HS-5 (cell line): ENCODE data around the gene WDR62.

Source experiments
- DNase-seq: peaks from one replicate; pipeline ENCODE4 v3.0.0-alpha.2; 2012; ENCODE audit warnings: low read depth

WDR62 gene

DNA sequence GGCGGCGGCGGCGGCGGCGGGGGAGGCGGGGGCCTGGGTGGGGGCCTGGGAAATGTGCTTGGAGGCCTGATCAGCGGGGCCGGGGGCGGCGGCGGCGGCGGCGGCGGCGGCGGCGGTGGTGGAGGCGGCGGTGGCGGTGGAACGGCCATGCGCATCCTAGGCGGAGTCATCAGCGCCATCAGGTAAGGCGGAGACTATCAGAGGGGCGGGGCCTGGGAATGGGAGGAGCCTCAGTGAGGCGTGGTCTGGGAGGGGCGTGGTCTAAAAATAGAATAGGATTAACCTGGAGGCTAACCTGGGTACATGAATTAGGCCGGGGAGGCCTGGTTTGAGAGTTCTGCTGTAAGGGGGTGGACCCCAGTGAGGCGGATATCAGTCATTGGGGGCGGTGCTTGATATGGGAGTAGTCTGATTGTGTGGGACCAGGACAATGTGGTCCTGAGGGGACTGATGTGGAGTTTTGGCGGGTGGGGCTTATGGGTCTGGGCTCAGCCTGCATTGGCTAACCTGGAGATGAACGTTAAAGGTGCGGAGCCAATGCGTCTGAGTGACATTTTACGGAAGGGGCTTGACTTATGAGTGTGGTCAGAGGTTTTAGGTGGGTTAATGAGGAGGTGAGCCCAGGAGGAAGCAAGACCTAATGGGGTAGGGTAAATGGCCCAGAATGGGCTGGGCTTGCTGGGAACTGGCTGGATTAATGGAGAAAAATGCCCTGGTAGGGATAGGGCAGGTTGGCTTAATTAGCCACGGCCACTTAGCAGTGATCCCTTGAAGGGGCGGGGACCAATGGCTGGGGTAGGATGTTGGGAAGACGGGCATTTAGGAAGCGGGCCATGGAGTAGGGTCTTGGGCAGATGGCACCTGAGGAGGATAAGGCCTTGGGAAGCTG lies 86.6 kb downstream of the WDR62 start:
- DNase-seq, result peak; percentile 60

DNA sequence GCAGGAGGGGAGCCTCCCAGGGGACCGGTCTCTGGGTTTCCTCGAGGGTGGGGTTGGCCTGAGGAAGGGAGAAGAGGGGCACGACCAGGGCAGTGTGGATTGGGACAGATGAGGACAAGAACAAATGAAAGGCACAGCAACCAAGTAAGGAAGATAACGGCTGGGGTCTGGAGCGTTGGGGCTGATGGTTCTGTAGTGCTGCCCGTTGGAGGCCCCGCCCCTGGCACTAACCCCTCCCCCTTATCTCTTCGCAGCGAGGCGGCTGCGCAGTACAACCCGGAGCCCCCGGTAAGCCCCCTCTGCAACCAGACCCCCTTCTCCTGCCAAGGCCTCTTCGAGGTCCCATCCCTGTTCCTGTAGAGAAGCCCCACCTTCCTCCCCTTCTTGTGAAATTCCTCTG lies 87.3 kb downstream of the WDR62 start:
- no peak for DNase-seq

DNA sequence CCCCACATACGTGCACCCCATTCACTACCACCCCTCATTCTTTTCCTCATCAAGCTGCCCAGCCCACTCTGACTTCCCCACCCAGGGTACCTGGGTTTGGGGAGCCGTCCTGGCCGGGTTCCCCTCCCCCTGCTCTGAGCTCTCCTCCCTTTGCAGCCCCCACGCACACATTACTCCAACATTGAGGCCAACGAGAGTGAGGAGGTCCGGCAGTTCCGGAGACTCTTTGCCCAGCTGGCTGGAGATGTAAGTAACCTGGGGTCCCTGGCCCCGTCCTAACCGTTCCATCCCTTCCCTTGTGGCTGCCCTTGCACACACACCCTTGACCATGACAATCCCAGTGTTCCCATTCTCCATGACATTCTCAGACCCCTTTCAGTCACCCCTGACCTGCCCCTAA lies 87.8 kb downstream of the WDR62 start:
- no peak for DNase-seq

DNA sequence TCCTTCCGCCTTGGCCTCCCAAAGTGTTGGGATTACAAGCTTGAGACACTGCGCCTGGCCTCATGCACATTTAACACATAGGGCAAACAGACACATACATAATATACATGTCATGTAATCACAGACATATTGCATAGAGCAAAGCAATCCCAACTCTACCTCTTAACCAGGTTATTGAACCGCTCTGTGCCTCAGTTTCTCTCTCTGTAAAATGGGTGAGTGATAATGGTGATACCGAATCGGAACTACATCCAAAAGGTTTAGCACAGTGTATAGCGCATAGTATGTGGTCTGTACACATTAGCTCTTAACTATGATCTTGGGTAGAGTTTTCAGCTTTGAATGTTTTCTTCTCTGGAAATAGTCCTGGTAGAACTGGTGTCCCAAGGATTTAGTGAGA lies 89.9 kb downstream of the WDR62 start:
- no peak for DNase-seq

DNA sequence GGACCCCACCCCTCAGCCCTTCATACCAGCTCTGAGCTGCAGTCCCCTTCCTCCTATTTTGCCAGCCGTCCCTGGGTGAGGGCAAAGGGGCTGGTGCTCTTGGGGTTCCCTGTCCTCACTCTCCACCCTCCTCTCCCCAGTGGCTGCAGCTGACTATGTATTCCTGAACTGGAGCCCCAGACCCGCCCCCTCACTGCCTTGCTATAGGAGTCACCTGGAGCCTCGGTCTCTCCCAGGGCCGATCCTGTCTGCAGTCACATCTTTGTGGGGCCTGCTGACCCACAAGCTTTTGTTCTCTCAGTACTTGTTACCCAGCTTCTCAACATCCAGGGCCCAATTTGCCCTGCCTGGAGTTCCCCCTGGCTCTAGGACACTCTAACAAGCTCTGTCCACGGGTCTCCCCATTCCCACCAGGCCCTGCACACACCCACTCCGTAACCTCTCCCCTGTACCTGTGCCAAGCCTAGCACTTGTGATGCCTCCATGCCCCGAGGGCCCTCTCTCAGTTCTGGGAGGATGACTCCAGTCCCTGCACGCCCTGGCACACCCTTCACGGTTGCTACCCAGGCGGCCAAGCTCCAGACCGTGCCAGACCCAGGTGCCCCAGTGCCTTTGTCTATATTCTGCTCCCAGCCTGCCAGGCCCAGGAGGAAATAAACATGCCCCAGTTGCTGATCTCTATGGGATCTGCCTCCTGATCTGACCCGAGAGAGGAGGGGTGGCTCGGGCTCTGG lies 95.1 kb downstream of the WDR62 start:
- DNase-seq, result no peak

DNA sequence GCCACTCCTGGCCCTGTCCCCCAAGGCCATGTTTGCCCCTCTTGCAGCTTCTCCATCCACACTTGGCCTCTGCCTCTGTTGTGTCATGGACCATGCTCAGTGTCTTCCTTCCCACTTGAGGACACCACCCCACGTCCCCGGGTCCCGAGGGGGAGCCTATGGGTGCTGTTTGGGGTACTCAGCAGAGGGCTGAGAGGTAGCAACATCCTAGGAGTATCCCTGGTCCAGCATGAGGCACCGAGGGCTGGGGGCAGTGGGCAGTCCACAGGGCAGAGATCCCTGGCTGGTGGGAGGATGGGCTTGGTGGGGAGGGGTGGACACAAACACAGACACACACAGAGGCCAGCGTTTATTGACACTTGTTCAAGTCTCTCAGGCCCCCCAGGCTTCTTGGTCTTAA lies 95.9 kb downstream of the WDR62 start:
- no peak for DNase-seq

DNA sequence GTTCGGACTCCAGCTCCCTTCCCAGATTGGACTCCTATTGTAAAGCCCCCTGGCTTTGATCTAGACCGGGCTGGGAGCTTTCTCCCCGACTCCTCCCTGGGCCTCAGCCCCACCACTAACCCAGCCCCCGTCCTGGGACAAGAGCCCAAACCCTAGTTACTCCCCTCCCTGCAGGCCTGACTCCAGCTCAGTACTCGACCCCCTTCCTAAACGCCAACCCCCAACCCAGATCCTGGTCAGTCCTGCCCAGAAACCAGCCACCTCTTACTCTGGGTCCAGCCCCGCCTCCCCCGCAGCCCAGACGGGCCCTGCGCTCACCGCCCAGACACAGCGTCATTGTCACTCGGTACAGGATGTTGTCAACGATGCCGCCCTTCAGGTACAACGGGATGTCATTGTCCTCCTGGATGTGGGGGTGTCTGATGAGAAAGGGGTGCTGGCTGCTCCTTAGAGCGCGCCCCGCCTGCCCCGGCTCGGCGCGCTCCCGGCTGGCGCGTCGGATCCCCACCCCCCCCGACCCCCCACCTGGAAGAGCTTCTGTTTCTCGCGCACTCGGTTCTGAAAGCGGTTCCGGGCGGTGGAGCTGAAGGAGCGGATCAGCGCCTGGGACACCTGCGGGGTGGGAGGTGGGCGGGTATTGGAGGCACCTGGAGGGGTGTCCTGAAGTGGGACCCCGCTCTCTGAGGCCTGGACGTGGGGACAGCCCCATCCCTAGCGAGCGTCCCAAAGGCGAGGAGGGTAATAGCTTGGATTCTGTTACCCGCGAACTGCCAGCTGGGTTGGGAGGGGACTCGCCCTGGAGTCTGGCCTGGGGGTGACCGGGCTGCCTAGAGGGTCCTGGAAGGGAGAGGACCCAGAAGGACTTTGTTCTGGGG lies 96.7 kb downstream of the WDR62 start:
- no peak for DNase-seq

DNA sequence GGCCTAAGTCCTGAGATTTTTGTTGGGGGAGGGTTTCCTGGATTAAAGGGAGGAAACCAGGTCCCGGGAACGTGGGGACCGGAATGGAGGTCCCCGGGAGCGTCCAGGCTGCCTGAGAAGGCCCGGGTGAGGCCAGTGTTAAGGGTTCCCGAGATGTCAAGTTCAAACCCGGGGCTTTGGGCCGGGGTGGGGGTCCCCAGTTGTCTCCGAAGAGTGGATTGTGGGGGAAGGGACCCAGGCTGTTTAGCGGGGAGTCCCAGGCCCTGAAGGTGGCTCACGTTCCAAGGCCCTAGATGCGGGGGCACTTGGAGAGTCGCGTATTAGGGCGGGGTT lies 97.3 kb downstream of the WDR62 start:
- DNase-seq, result no peak

DNA sequence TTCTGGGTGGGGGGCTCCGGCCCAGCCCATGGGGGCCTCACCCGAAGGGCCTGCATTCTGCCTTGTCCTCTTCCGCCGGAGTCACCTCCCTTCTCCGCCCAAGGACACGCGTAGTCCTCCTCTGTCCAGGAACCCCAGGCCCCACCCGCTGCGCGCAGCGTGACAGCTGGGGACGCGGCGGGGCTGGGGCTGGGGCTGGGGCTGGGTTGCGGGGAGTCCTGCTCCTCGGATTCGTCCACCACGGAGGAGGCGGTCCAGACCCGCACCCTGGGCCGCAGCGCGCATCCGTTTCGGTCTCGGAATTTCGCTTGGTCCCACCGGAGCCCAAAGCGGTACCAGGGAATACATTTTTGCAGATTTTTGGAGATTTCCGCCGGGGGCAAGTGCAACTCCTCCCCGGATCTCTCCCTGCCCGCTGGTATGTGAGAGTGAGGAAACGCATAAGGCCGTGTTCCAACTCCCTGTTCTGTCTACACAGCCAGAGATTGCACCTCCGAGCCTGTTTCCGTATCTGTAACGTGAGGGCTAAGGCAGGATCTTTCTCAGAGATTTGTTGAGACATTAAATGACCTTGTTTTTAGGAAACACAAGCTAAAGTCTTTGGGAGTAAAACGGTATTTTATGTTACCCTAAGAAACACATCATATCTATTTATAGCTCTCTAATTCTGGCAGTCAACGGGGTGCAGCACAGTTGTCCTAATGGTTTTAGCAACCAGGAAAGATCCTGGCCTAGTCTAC lies 97.8 kb downstream of the WDR62 start, which contains the start of gene COX7A1:
COX7A1 (minus strand) TSS at position 96 of the 740 bp plus-strand sequence; CDS start at position 56, 40 bp downstream.
- DNase-seq, result no peak

DNA sequence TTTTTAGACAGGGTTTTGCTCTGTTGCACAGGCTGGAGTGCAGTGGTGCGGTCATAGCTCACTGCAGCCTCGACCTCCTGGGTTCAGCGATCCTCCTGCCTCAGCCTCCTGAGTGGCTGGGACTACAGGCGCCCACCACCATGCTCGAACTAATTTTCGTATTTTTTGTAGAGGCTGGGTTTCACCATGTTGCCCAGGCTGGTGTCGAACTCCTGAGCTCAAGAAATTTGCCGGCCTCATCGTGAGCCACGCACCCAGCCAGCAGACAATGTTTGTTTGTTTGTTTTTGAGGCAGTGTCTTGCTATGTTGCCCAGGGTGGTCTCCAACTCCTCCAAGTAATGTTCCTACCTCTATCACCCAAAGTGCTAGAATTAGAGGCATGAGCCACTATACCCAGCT lies 98.4 kb downstream of the WDR62 start:
- no peak for DNase-seq
